CD4-positive, alpha-beta T cell treated with Interleukin-4 for 1 hour (primary cell): ENCODE measurements around the gene CCR7.

Experiments used
- DNase-seq, 2 donors: peaks; one replicate each; pipeline ENCODE4 v3.0.0-alpha.2; 2020 to 2022

The CCR7 gene

DNA sequence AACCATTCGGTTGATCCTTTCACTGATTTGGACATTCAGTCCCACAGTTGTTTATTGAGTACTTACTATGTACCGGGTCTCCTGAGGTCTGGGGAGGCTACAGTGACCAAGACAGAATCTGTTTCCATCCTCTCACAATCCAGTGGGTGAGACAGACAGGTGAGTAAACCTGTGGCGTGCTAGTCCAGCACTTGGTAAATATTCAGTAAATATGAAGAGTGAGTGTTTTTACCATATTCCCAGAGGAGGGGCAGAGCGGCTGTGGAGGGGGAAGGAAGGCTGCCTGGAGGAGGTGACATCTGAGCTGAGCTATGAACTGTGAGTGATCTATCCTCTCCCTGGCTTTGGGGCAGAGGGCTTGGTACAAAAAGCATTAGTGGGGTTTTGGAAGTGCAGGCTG lies 31.4 kb downstream of the CCR7 start:
- DNase-seq = no peak

DNA sequence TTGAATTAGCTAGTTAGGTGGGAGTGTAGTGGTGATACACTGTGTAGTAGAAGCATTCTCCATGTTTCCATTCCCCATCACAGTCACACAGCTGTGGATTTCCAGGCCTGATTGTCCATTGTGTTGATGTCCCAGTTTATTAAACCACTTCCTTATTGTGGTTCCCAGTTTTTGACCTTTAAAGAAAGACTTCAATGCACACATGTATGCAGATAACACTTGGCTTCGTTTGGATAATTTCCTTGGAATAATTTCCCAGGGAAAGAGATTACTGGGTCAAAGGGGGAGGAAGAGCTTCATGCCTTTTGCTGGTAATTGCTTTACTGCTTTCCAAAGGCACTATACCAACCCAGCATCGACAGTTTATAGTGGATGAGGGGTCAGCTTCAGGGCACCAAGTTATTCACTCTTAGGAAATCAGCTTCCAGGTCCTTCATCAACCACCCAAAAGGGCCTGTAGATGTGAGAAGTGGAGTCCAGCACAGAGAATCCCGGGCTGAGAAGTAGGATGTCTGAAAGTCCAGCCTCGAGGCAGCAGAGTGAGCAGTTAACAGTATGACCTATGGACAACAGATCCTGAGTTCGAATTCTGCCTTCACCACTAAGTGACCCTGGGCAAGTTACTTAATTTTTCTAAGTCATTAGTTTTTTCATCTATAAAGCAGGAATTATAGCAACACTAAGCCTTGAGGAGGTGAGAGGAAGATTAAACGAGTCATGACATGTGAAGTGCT lies 32.6 kb downstream of the CCR7 start:
- DNase-seq = no peak

GRCh38 chr17:40531051-40531991 lies 34.0 kb downstream of the CCR7 start:
- DNase-seq = peak; percentile 78 to 81

- no peak for DNase-seq
Measured at GRCh38 chr17:40530531-40530994, 34.7 kb downstream of the CCR7 start.

- no peak for DNase-seq
Measured at GRCh38 chr17:40529991-40530390, 35.3 kb downstream of the CCR7 start.

DNA sequence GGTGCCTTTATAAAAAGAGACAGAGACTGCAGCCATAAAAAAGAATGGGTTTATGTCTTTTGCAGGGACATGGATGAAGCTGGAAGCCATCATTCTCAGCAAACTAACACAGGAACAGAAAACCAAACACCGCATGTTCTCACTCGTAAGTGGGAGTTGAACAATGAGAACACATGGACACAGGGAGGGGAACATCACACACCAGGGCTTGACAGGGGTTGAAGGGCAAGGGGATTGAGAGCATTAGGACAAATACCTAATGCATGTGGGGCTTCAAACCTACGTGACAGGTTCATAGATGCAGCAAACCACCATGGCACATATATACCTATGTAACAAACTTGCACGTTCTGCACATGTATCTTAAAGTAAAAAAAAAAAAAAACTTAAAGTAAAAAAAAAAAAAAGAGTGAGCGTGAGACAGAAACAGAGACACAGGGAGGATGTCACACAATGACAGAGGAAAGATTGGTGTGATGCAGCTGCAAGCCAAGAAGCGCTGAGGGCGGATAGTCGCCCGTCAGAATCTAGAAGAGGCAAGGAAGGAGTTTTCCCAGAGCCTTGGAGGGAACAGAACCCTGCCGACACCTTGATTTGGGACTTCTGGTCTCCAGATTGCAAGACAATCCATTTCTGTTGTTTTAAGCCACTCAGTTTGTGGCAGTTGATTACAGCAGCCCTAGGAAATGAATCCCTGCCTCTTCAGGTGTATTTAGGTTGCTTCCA lies 36.4 kb downstream of the CCR7 start:
- DNase-seq = peak in 1 of 2 donors; percentile 48

- DNase-seq = no peak
Measured at GRCh38 chr17:40526668-40527067, 38.6 kb downstream of the CCR7 start.

DNA sequence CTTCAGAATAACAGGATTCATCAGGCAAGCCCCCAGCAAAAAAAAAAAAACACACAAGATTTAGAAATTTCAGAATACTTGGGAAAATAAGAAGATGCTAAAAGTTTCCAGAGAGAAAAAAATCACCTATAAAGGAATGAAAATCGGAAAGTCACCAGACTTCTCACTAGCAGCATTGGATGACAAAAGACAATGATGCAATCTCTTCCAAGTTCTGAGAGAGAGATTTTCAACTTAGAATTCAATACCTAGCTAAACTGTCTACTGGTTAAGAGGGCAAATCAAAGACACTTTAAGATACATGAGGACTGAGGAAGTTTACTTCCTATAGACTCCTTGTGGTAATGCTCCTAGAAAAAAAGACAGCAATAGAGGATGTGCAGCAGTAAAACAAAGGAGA lies 40.0 kb downstream of the CCR7 start:
- no peak for DNase-seq

GRCh38 chr17:40524243-40524965 lies 40.9 kb downstream of the CCR7 start:
- no peak for DNase-seq

DNA sequence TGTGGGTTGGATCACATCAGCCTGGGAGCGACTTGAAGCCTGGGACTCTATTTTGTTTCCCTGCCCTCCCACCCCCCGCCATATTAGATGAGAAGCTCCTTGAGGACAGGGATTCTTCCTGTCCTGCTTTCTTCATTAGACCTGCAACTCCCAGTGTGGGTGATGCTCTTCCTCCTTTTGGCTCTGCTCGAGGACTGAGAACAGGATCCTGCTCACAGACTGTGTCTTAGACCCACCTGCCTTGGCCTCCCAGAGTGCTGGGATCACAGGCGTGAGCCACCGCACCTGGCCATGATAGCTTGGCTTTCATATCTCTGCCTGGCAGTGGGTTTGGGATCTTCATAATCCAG lies 42.3 kb downstream of the CCR7 start:
- DNase-seq = no peak

DNA sequence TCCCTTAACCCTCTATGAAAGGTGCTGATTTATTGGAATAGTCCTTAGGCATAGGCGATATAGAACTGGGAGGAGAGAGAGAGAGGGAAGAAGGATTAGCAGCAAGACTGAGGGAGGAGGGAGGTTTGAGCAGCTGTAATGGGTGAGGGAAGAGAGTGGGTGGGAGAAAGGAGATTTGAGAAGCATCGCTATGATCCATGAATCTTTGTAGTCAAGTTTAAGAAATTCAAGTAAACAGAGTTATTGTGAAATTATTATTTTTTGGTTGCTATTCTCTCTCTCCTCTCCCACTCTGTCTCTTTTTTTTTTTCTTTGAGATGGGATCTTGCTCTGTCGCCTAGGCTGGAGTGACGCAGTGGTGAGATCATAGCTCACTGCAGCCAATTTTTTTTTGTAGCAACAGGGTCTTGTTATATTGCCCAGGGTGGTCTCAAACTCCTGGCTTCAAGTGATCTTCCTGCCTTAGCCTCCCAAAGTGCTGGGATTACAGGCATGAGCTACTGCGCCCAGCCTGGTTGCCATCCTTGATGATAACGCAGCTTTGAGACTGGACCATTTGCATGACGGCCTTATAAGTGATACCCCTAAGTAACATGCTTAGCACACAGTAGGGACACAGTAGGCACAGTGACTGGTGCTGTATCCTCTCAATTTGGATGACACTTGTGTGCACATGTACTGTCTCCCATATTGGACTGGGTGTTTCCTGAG lies 42.9 kb downstream of the CCR7 start:
- DNase-seq = no peak

GRCh38 chr17:40520991-40521453 lies 44.2 kb downstream of the CCR7 start:
- DNase-seq = no peak

- no peak for DNase-seq
Measured at GRCh38 chr17:40519089-40519775, 46.0 kb downstream of the CCR7 start.

DNA sequence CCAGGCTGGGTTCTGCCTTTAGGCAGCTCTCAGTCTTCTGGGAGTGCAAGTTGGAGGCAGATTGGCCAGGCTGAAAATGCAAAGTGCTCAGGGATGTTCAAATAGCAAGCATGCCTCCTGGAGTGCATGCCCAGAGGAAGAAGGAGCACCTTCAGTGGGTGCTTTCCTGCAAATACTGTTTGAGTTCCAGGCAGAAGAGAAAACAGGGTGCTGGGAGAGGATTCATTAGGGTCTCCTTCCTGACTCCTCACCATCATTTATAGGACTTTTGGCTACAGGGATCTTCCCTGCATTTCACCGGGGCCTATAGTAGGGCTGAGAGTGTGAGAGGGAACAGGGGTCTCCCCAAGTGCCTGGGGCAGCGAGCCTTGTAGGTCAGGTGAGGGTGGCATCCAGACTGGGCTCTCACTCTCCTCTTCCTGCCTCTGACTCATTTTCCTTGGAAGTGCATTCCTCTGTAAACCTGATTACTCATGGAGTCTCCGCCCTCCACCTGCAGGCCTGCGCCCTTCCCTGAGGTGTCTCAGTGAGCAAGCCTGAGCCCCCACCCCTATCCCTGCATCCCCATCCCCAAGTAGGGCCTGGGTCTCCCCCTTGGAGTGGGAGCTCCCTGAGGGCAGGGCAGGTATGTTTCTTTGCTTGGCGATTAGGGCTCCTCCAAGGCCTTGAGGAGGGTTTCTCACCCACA lies 46.7 kb downstream of the CCR7 start:
- DNase-seq = no peak

DNA sequence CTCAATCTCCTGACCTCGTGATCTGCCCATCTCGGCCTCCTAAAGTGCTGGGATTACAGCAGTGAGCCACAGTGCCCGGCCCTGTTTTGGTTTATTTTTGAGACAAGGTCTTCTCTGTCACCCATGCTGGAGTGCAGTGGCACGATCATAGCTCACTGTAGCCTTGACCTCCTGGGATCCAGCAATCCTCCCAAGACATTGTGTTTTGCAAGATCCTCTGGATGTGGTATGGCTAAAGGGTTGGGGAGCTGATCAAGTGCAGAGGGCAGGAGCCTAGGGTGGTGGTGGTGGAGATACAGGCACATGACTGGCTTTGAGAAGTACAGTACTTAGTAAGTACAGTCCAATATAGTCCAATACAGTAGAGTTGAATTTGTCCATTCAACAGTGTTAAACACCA lies 47.3 kb downstream of the CCR7 start:
- no peak for DNase-seq

DNA sequence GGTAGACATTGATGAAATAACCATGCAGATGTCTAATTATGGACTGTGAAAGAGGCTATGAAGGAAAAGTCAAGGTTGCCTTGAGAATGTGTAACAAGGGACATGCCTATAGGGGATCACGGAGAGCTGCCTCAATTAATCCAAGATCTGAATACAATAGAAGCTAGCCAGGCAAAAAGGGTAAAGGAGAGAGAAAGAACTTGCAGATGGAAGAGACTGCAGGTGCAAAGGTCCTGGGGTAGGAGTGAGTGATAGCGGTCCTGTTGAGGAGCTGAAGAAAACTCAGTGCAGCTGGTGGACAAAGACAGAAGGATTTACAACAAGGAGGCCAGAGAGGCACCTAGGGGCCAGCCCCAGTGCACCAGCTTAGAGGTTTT lies 48.0 kb downstream of the CCR7 start:
- no peak for DNase-seq

GRCh38 chr17:40516581-40517285 lies 48.5 kb downstream of the CCR7 start:
- peak; percentile 77 to 86 for DNase-seq

DNA sequence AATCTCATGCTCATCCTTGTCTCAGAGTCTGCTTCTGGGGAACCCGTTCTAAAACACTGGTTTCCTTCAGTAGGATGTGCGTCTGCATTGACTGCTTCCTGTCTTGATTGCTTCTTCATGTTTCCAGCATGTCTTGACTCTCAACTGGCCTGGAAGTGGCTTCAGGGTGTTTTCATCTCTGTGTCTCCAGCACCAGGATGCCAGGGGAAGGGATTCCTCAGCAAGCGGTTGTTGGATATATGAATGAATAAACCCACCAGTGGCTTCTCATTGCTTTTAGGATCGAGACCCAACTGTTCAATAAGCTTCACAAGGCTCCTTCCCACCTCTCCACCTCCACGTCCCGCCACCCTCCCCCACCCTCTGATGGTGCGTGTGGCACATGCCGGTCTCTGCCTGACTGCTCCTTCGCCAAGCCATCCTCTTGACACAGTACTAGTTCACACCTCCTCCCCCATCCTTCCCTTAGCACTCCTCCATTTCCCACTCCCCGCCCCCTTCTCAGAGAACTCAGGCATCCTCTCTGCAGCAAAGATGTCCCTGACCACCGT lies 49.7 kb downstream of the CCR7 start:
- DNase-seq = peak; percentile 38 to 61

GRCh38 chr17:40515011-40515410 lies 50.3 kb downstream of the CCR7 start:
- no peak for DNase-seq
